Measurements from ENCODE around the gene TEAD1. TPM values are rescaled to one million over a fixed set of nuclear protein-coding genes. Genes with fewer than 3 reads are reported as not detected.

Gene TEAD1
- polyA plus RNA-seq, 1 donor = 94.4 TPM

GRCh38 chr11:12810568-12810894, 136.3 kb downstream of the TEAD1 start:
- DNase-seq = no peak

GRCh38 chr11:12811861-12812260, 137.6 kb downstream of the TEAD1 start:
- no peak for DNase-seq

GRCh38 chr11:12812849-12813248, 138.6 kb downstream of the TEAD1 start:
- DNase-seq = no peak

- no peak for DNase-seq
Observed at GRCh38 chr11:12813371-12814225, 139.4 kb downstream of the TEAD1 start.

- no peak for DNase-seq
Observed at GRCh38 chr11:12815129-12815480, 140.9 kb downstream of the TEAD1 start.

GRCh38 chr11:12815931-12816494, 141.8 kb downstream of the TEAD1 start:
- no peak for DNase-seq

GRCh38 chr11:12817681-12818332, 143.6 kb downstream of the TEAD1 start:
- no peak for DNase-seq

GRCh38 chr11:12818333-12819015, 144.3 kb downstream of the TEAD1 start:
- no peak for DNase-seq

- no peak for DNase-seq
Observed at GRCh38 chr11:12822392-12823022, 148.3 kb downstream of the TEAD1 start.

- DNase-seq = no peak
Observed at GRCh38 chr11:12824281-12825041, 150.2 kb downstream of the TEAD1 start.

GRCh38 chr11:12826441-12826840, 152.2 kb downstream of the TEAD1 start:
- no peak for DNase-seq

GRCh38 chr11:12827369-12827768, 153.1 kb downstream of the TEAD1 start:
- DNase-seq = no peak

- peak; percentile 87 for DNase-seq
Observed at GRCh38 chr11:12827929-12828812, 153.9 kb downstream of the TEAD1 start.

- no peak for DNase-seq
Observed at GRCh38 chr11:12829131-12829530, 154.9 kb downstream of the TEAD1 start.

- no peak for DNase-seq
Observed at GRCh38 chr11:12829540-12830314, 155.5 kb downstream of the TEAD1 start.

GRCh38 chr11:12831471-12832202, 157.4 kb downstream of the TEAD1 start:
- DNase-seq = no peak

GRCh38 chr11:12832480-12833224, 158.4 kb downstream of the TEAD1 start:
- DNase-seq = no peak

- DNase-seq = no peak
Observed at GRCh38 chr11:12834166-12834565, 159.9 kb downstream of the TEAD1 start.

All from left kidney (tissue), 2 donors.